ENCODE data around the gene VANGL1.

GRCh38 chr1:115712911-115713609 lies 71.3 kb downstream of the VANGL1 start:
- TF ChIP-seq CTCF (IDR thresholded peaks at IDR 0.05; ENCODE audit: low read length), result no peak
- no peak for TF ChIP-seq EZH2 (IDR thresholded peaks at IDR 0.05; ENCODE audit: borderline replicate concordance, low read length)
